HL-60 (cell line): Measurements from ENCODE around the gene WDR27.

Experiments
- DNase-seq, 2 experiments: peaks; one replicate each; pipeline ENCODE4 v3.0.0-alpha.2; 2010 to 2020; ENCODE audit warnings: low read depth in 1 of 2, low spot score in 1 of 2
- H3K27ac ChIP-seq: fragments of 250-450 bp; sonication (Bioruptor Pico); replicated peaks from 2 replicates; pipeline ENCODE4 v1.5.1; 2020; ENCODE audit warnings: mild to moderate bottlenecking, moderate library complexity
- H3K27me3 ChIP-seq: fragments of 250-450 bp; sonication (Bioruptor Pico); 2 replicates; pipeline ENCODE4 v1.5.1; 2021; ENCODE audit warnings: mild to moderate bottlenecking, moderate library complexity; ENCODE audit not compliant: insufficient read depth, poor library complexity, severe bottlenecking
- H3K4me3 ChIP-seq: replicated peaks from 2 replicates; pipeline ENCODE4 v1.5.1; 2011; ENCODE audit warnings: mild to moderate bottlenecking, control low read depth, low read length; ENCODE audit not compliant: insufficient read depth
- CTCF ChIP-seq: IDR thresholded peaks from one replicate; pipeline ENCODE4 v1.5.1; 2011; ENCODE audit warnings: low read length, control low read depth, inconsistent platforms; ENCODE audit not compliant: insufficient read depth
- GABPA ChIP-seq: IDR thresholded peaks from 2 replicates; pipeline ENCODE4 v1.6.1; 2012; ENCODE audit warnings: low read depth
- POLR2AphosphoS5 ChIP-seq: IDR thresholded peaks from 2 replicates; pipeline ENCODE4 v1.6.1; 2012; ENCODE audit warnings: low read depth
- REST ChIP-seq: IDR thresholded peaks from 2 replicates; pipeline ENCODE4 v1.6.1; 2012; ENCODE audit warnings: low read depth; ENCODE audit not compliant: insufficient replicate concordance
- SPI1 ChIP-seq: IDR thresholded peaks from 2 replicates; pipeline ENCODE4 v1.6.1; 2012; ENCODE audit warnings: low read depth, mild to moderate bottlenecking, borderline replicate concordance

The WDR27 gene

GRCh38 chr6:169472786-169473416 lies 228.9 kb downstream of the WDR27 start:
- Histone ChIP-seq H3K27me3 (no peaks in the 10 kb centered on the region), H3K27ac (no peak overlapping the region), H3K4me3 (no peak overlapping the region)
- TF ChIP-seq SPI1 (no peak), POLR2AphosphoS5 (no peak), REST (no peak), CTCF (no peak), GABPA (no peak)
- DNase-seq = no peak

GRCh38 chr6:169470790-169471189 lies 231.0 kb downstream of the WDR27 start:
- DNase-seq = no peak
- no peak overlapping the region for H3K27ac ChIP-seq

More at GRCh38 chr6:169470790-169471189, 231.0 kb downstream of the WDR27 start:
- Histone ChIP-seq H3K27me3 (no peaks in the 10 kb centered on the region), H3K4me3 (no peak overlapping the region)
- no peak for TF ChIP-seq GABPA
- no peak for TF ChIP-seq POLR2AphosphoS5
- no peak for TF ChIP-seq CTCF
- no peak for TF ChIP-seq SPI1
- TF ChIP-seq REST = no peak
